Parathyroid adenoma (tissue), 2 donors: ENCODE results near the gene HOXC12.

Experiments used
- H2AFZ ChIP-seq: fragments of 300-600 bp; sonication (generic); one replicate; pipeline ENCODE4 v1.7.0; 2017; ENCODE audit warnings: antibody characterized with exemption, mild to moderate bottlenecking
- H3K27ac ChIP-seq: fragments of 300-600 bp; sonication (generic); one replicate; pipeline ENCODE4 v1.7.0; 2017
- H3K27me3 ChIP-seq: fragments of 300-600 bp; sonication (generic); one replicate; pipeline ENCODE4 v1.7.0; 2017; ENCODE audit warnings: low read length; ENCODE audit not compliant: control insufficient read depth, insufficient read depth
- H3K36me3 ChIP-seq: fragments of 300-600 bp; sonication (generic); one replicate; pipeline ENCODE4 v1.7.0; 2017; ENCODE audit warnings: low read length; ENCODE audit not compliant: control insufficient read depth, insufficient read depth
- H3K4me1 ChIP-seq: fragments of 300-600 bp; sonication (generic); one replicate; pipeline ENCODE4 v1.7.0; 2017; ENCODE audit warnings: control low read depth
- H3K4me2 ChIP-seq: fragments of 300-600 bp; sonication (generic); one replicate; pipeline ENCODE4 v1.7.0; 2017; ENCODE audit warnings: low read length
- H3K4me3 ChIP-seq: fragments of 300-600 bp; sonication (generic); one replicate; pipeline ENCODE4 v1.7.0; 2017; ENCODE audit warnings: low read depth, low read length
- H3K79me2 ChIP-seq: fragments of 300-600 bp; sonication (generic); one replicate; pipeline ENCODE4 v1.7.0; 2017; ENCODE audit warnings: control low read depth
- H3K9ac ChIP-seq: fragments of 300-600 bp; sonication (generic); one replicate; pipeline ENCODE4 v1.7.0; 2017; ENCODE audit warnings: mild to moderate bottlenecking
- H3K9me3 ChIP-seq: fragments of 300-600 bp; sonication (generic); one replicate; pipeline ENCODE4 v1.7.0; 2017; ENCODE audit warnings: low read length; ENCODE audit not compliant: control insufficient read depth
- CTCF ChIP-seq: fragments of 300-600 bp; sonication (generic); IDR thresholded peaks from one replicate; pipeline ENCODE4 v1.7.0; 2017; ENCODE audit warnings: antibody characterized with exemption, mild to moderate bottlenecking
- donor health status: primary hyperparathyroidism.

The HOXC12 gene

GRCh38 chr12:53931844-53932581 is 22.7 kb upstream of the HOXC12 start:
- no peak for TF ChIP-seq CTCF
- Histone ChIP-seq H3K9me3 (no peaks in the 10 kb centered on the region), H3K4me3 (no peak overlapping the region), H3K4me2 (no peak overlapping the region), H2AFZ (no peak overlapping the region), H3K36me3 (no peaks in the 10 kb centered on the region), H3K79me2 (no peaks in the 10 kb centered on the region), H3K4me1 (no peaks in the 10 kb centered on the region), H3K9ac (no peak overlapping the region), H3K27ac (no peak overlapping the region), H3K27me3 (peaks cover 22% of the 10 kb centered on the region)

GRCh38 chr12:53932915-53933314 is 21.8 kb upstream of the HOXC12 start:
- Histone ChIP-seq H3K36me3 (no peaks in the 10 kb centered on the region), H2AFZ (no peak overlapping the region), H3K4me3 (no peak overlapping the region), H3K79me2 (no peaks in the 10 kb centered on the region), H3K27ac (no peak overlapping the region), H3K9me3 (no peaks in the 10 kb centered on the region), H3K9ac (no peak overlapping the region), H3K4me1 (no peaks in the 10 kb centered on the region), H3K4me2 (no peak overlapping the region), H3K27me3 (peaks cover 28% of the 10 kb centered on the region)
- TF ChIP-seq CTCF = no peak

- Histone ChIP-seq H3K4me3 (no peak overlapping the region), H3K36me3 (no peaks in the 10 kb centered on the region), H3K27ac (no peak overlapping the region), H3K9me3 (no peaks in the 10 kb centered on the region), H3K4me2 (no peak overlapping the region), H2AFZ (no peak overlapping the region), H3K4me1 (no peaks in the 10 kb centered on the region), H3K27me3 (peaks cover 32% of the 10 kb centered on the region), H3K9ac (no peak overlapping the region), H3K79me2 (no peaks in the 10 kb centered on the region)
- TF ChIP-seq CTCF = no peak
Measured at GRCh38 chr12:53935383-53936341, 19.0 kb upstream of the HOXC12 start.

- Histone ChIP-seq H3K9me3 (no peaks in the 10 kb centered on the region), H3K36me3 (no peaks in the 10 kb centered on the region), H3K4me1 (no peaks in the 10 kb centered on the region), H3K9ac (no peak overlapping the region), H3K27me3 (peaks cover 28% of the 10 kb centered on the region), H3K79me2 (no peaks in the 10 kb centered on the region), H3K27ac (no peak overlapping the region), H3K4me3 (no peak overlapping the region), H3K4me2 (no peak overlapping the region), H2AFZ (no peak overlapping the region)
- TF ChIP-seq CTCF = no peak
Measured at GRCh38 chr12:53937099-53937498, 17.6 kb upstream of the HOXC12 start.
